ENCODE measurements around the gene ABCA4.

GRCh38 chr1:93992954-93993353 is 128.0 kb downstream of the ABCA4 start:
- no peak for TF ChIP-seq CTCF (conservative IDR thresholded peaks at IDR 0.05; ENCODE audit: low read length)
- no peak for TF ChIP-seq EZH2phosphoT487 (IDR thresholded peaks at IDR 0.05; ENCODE audit: borderline replicate concordance)

Measured in Loucy (cell line).